Transverse colon (tissue), 4 donors: Measurements from ENCODE around the gene PARVA.

ENCODE experiments used
- CTCF ChIP-seq, 5 experiments: fragments of 200-600 bp in 3 of 5; fragments of 450-650 bp in 2 of 5; sonication (generic) in 3 of 5; IDR thresholded peaks; 1 replicate in 2 of 5; 2 replicates in 3 of 5; pipeline ENCODE4 v1.5.1; 2016 to 2017; ENCODE audit warnings: antibody characterized with exemption in 5 of 5, inconsistent platforms in 3 of 5, mild to moderate bottlenecking in 2 of 5, moderate library complexity in 1 of 5
- POLR2A ChIP-seq: fragments of 450-650 bp; IDR thresholded peaks from one replicate; pipeline ENCODE4 v1.6.1; 2016; ENCODE audit warnings: antibody characterized with exemption, mild to moderate bottlenecking, moderate library complexity
- POLR2AphosphoS5 ChIP-seq, 3 donors: sonication (generic); formaldehyde crosslinking; IDR thresholded peaks; one replicate each; pipeline ENCODE4 v1.6.1; 2016; ENCODE audit warnings: antibody characterized with exemption in 3 of 3

DNA sequence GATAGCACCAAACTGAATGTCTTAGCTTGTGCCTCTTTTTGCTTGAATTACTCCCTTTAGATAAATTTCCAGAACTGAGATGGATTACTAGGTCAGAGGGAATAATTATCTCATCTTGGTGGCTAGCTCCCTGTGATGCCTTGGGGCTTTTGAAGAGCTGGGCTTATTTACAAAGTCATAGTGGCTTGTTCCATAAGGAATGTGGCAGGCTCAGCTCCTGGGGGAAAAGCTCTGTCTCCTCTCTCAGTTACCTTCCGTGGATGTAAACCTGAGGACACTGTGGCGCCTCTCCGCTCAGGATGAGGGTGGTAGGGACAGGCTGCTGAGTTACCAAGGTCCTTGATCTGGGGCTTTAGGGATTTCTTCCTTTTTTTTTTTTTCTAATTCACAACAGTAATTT is 121.7 kb downstream of the PARVA start:
- TF ChIP-seq CTCF (IDR thresholded peaks at IDR 0.05): no peak
- no peak for TF ChIP-seq POLR2A
- TF ChIP-seq POLR2AphosphoS5 (IDR thresholded peaks at IDR 0.05): no peak
